Inferior parietal cortex (tissue), 1 donor: ENCODE measurements around the gene PIP5K1B.
"Not testable (repeated sequence)": the region's sequence is repeated elsewhere in the genome, so short reads cannot be mapped to it uniquely, and the experiment has no call there.

Source experiments
- DNase-seq: peaks from one replicate; pipeline ENCODE4 v3.0.0-alpha.2; 2016; ENCODE audit errors: extremely low spot score

The PIP5K1B gene

GRCh38 chr9:68704814-68705530 is at the start of gene PIP5K1B:
Gene PIP5K1B, plus strand, starts transcription at chr9:68705240. Its CDS starts 117,375 bp downstream, at chr9:68822615.
- peak; percentile 42 for DNase-seq

- no peak for DNase-seq
Measured at GRCh38 chr9:68664036-68664435, 41.0 kb upstream of the PIP5K1B start.

DNA sequence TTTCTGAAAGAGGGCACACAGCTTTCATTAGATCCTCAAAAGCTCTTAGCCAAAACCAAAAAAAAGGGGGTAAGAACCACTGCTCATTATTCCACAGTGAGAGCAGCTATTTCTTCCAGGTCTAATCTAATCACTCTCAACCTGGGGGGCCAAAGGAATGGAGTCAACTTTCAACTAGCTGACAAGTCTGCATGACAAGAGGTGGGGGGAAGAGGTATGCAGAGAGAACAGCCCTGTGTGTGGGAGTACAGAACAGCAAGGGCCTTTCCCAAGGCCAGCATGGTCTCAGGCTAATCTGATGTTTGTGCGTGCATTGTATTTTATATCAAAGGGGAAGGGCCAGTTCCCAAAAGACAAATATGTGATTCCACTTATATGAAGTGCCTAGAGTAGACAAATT is 36.9 kb upstream of the PIP5K1B start:
- no peak for DNase-seq

DNA sequence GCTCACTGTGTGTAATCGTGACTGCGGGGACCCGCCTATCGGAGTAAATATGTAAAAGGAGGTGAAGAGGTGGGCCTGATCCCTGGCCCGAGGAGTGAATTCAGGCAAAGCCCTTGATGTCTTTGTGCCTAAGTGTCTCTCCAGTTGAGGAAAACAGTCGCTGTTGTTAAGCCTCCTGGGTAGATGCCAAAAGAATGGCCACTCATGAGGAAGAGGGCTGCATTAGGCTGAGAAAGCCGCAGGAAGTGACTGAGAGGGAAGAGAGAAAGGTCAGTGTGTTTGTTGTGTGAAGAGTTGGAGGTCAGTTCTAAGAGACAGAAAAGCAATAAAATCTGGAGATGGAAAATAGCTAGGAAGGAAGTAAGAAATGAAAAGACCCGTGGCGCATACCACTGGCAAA is 35.8 kb upstream of the PIP5K1B start:
- DNase-seq = no peak

DNA sequence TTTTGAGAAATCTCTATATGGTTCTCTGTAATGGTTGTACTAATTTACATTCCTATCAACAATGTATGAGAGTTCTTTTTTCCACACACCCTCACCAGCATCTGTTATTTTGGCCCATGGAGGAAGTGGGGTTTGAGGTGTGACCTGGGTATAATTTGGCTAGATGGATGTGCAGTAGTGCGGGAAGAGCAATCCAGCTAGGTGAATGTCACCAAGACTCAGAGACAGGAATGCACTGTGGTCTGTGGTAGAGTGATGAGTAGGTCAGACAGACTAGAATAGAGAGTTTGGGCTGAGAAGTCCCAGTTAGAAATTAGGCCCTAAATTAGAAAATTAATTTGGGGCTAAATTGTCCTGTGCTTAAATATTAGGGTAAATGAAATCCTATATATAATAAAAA is 32.8 kb upstream of the PIP5K1B start:
- no peak for DNase-seq

DNA sequence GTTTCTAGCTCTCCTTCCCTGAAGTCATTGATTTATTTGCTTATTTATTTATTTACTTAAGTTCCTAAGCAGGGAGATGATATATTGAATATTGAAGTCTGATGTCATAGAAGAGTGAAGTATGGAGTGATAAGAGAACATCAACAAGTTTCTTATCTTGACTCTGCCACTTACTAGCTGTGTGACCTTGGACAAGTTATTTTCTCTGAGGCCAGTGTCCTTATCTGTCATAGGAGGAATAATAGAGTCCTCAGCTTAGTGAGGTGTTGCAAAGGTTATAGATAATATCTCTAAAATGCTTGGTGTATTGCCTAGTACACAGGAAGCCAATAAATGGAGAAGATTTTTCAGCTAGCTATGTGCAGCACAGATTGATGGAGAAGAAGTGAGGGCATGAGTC is 32.4 kb upstream of the PIP5K1B start:
- no peak for DNase-seq

DNA sequence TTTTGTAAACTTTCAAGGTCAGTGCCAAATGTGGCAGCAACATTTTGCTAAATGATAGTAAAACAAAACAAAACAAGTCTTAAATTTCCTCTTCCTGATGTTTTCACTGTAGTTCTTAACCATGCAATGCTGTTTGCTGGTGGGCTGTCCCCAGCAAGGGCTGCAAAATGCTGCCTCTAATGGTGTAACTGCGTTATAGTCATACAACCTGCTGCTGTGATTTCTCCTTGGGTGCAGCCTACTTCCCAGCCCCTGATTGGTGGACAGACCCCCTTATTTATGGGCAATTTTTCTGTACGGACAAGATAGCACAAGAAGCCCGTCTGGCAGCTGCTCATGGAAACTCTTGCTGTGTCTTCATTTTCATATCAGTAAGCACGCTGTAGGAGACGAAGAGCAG is 26.6 kb upstream of the PIP5K1B start:
- DNase-seq = no peak

GRCh38 chr9:68683433-68683832 is 21.6 kb upstream of the PIP5K1B start:
- no peak for DNase-seq

DNA sequence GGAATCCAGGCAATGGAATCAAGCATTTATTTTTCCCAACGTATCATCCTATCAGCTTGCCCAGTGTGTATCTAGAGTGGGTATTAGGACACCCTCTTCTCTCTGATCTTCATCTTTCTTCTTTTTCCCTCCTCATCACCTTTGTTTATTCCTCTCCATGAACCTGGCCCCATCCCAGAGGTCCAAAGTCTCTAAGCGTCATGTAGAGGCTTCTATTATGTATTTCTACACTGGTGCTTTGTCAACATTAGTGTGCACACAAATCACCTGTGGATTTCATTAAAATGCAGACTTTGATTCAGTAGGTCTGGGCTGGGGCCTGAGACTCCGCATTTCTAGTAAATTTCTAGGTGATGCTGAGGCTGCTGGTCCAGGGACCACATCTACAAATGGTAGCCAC is 19.8 kb upstream of the PIP5K1B start:
- no peak for DNase-seq

DNA sequence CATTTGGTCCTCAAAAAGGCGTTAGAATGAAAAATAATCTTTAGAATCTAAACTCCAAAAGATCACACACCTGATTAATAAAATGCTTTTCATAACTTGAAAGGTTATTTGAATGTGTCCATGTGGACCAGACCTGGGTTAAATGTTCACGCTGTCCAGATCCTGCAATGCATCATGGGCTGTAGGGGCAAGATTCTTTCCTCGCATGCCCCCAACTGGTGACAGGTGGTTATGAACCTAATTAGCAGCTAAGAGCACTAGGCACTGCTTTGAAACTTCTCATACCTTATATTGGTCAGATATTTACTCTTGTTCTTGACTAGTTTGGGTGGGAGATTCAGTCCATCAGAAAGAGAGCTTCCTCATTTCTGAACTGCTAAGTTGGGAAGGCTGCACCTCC is 19.3 kb upstream of the PIP5K1B start:
- DNase-seq = no peak

GRCh38 chr9:68690088-68690487 is 15.0 kb upstream of the PIP5K1B start:
- no peak for DNase-seq

- DNase-seq = no peak
Measured at GRCh38 chr9:68692519-68692918, 12.5 kb upstream of the PIP5K1B start.

DNA sequence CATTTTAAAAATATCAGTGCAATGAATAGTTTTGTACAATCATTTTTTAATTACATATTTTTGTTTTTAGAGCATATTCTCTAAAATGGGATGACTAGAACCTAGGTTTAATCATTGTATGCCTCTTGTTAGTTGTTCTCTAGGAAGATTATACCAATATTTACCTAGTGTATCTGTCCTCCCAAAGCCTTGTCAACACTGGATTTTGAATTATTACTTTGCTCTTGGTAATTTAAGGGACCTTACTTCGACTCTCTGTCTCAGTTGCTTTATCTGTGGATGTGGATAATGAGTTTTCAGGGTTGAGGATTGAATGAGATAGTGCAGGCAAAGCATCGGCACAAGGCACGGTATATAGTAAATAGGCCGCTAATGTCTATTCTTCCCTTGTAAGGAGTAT is 10.9 kb upstream of the PIP5K1B start:
- no peak for DNase-seq

- DNase-seq = no peak
Measured at GRCh38 chr9:68697851-68698250, 7.2 kb upstream of the PIP5K1B start.

DNA sequence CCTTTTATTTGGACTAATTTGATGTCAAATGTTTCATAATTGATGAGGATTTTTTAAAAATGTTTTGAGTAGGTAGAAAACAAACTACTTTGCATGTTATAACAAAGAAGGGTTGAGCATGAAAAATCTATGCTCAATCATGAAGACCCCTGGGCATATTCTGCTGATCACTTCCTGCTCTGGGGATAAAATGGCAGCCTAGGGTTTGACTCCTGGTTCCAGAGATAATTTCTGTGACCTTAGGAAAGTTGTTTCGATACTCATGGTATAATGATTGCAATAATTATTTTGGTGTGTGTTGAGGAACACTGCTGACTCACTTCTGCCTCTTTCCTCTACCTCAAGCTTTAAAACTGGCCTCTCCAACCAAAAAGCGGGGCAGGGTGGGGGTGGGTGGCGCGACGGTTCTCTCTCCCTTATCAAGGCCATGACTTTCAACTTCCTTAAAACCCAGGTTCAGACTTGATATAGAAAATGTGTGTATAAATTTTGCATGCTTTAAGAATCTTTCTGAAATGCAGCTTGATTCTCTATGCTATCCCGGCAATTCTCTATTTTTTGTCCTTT is 6.0 kb upstream of the PIP5K1B start:
- no peak for DNase-seq

GRCh38 chr9:68699625-68700024 is 5.4 kb upstream of the PIP5K1B start:
- DNase-seq = not testable (repeated sequence)

- no peak for DNase-seq
Measured at GRCh38 chr9:68702493-68702892, 2.5 kb upstream of the PIP5K1B start.

GRCh38 chr9:68703672-68704071 is 1.4 kb upstream of the PIP5K1B start:
- DNase-seq = no peak

GRCh38 chr9:68704498-68704813 is 584 bp upstream of the PIP5K1B start:
- DNase-seq = no peak

DNA sequence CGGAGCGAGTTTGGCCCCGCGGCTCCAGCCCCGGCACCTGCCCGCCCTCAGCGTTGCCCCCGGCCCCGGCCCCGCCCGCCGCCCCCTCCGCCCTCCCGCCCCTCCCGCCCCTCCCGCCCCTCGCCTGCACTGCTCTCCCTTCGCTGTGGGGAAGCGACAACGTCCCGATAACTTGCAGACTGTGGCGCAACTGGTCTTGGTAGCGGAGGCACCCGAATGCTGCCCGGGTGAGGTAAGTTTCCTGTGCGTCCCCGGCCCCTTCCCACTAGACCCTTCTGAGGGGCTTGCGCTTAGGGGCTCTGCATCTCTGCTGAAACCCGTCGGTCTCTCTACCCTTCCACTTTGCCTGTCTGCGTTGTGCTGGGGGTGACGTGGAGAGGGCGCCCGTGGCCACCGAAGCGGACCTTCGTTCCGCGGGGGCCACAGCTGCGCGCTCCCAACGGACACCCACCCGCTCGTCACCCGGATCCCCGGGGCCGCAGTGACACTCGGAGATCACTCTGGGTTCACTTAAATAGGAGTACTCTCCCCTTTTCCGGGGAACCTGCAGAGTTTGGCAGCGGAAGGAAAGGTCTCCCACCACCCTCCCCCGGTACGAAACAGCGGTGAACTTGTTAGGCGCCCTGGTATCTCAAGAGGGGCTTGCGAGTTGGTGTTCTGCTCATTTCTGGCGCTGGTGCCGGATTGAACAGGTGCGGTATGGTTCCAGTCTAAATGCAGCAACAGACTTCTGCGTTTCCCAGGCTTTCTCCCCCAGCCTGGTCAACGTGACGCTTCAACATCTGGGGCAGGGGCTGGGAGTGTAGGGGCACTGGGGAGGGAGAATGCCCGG is 707 bp downstream of the PIP5K1B start:
- DNase-seq = no peak

GRCh38 chr9:68706363-68707201 is 1.5 kb downstream of the PIP5K1B start:
- DNase-seq = peak; percentile 41
